Suppressor macrophage treated with lipopolysaccharide for 4 hours (primary cell): Measurements from ENCODE around the gene FAF1.
A peak's percentile ranks its signal among the peaks of the same experiment; 100 is the strongest.
"Not testable (repeated sequence)": the region's sequence is repeated elsewhere in the genome, so short reads cannot be mapped to it uniquely, and the experiment has no call there.

ENCODE experiments used
- DNase-seq: peaks from one replicate; pipeline ENCODE4 v3.0.0-alpha.2; 2020

FAF1 gene

DNA sequence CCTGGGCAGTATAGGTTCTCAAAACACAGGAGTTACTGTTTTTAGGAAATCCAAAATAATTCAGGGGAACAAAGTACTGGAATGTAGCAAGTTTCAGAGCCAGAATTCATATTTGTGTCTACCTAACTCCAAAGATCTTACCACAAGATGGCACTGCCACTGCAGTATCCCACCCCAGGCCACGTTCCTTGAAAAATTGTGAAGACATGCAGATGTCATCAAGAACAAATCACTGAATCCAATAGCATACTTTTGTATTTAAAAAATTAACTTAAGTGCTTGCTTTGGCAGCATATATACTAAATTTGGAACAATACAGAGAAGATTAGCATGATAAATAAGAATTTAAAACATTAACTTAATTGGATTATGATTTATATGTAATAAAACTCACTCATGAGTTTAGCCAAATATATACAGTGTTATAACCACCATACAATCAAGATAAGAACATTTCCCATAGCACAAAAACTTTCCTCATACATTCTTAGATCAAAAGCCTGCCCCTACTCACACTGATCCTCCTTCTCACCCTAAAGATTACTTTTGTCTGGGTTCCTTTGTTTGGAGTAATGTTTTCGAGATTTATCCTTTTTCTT is 209.9 kb downstream of the FAF1 start:
- DNase-seq = no peak

DNA sequence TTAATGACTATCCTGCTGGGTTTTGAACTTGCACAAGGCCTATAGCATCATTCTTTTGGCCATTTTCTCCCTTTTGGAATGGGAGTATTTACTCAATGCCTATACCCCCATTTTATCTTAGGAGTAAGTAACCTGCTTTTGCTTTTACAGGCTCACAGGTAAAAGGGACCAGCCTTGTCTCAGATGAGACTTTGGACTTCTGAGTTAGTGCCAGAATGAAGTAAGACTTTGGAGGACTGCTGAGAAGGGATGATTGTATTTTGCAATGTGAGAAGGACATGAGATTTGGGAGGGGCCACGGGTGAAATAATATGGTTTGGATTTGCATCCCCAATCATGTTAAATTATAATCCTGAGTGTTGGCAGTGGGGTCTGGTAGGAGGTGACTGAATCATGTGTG is 212.7 kb downstream of the FAF1 start:
- DNase-seq = no peak

DNA sequence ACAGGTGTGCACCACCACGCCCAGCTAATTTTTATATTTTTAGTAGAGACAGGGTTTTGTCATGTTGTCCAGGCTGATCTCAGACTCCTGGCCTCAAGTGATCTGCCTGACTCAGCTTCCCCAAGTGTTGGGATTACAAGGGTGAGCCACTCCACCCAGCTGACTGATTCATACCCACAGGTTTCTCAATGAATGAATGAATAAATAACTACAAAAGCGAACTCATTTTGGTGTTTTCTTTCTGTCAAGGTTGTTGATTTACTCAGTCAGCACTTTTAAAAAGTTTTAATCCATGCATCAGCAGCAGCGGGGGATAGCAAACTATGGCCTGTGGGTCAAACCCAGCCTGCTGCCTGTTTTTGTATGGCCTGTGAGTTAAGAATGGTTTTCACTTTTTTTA is 217.5 kb downstream of the FAF1 start:
- no peak for DNase-seq

DNA sequence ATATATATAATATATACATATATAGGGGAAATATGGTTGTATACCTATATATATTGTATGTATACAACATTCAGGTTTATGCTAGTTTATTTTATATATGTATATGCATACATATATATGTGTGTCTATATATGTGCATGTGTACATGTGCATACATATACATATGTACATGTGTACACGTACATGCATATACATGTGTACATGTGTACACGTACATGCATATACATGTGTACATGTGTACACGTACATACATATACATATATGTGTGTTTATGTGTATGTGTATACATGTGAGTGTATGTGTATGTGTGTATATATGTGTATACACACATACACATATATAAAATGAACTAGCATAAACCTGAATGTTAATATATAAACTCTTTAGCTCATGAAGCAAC is 220.9 kb downstream of the FAF1 start:
- no peak for DNase-seq

DNA sequence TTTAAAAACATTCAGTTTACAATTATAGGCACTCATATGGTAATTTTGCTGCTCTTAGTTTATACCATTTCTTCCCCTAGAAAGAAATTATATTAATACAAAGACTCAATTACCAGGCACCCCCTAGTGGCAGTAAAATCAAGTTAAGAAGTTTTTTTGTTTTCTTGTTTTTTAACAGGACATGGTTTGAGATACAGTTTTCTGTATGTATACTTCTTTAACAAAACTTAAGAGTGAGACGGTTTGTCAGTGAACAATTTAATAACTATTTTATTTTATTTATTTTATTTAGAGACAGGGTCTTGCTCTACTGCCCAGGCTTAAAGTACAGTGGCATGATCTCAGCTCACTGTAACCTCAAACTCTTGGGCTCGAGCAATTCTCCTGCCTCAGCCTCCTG is 224.6 kb downstream of the FAF1 start:
- DNase-seq = peak; percentile 40

GRCh38 chr1:50727578-50727977 is 232.5 kb downstream of the FAF1 start:
- not testable (repeated sequence) for DNase-seq

DNA sequence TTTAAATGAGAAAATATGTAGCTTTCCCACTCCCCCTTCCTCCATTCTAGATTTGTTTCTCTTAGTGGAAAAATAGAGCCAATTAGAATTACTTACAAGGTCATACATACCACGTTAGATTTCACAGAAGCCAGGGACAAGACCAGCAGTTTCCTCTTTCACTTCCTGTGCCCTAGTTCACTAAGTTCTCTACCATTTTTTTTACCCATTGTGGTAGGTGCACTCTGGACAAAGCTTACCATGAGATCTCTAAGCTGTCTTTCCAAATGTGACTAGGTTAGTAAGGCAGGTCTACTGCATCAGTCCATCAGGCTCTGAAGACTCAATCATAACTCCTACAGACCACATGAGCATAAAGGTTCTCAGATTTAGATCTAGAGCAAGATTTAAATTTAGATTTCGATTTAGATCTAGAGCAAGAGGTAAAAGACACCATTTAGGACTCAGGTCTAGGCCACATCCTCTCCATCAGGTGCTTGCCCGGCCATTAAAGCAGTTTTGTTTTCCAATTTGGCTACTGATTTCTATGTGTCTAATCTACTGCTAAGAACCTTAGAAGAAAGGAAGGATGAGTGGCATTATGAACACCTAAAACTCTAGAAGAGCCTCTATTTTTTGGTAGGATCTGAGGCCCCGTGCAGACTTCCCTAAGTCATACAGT is 235.3 kb downstream of the FAF1 start:
- peak; percentile 46 for DNase-seq

DNA sequence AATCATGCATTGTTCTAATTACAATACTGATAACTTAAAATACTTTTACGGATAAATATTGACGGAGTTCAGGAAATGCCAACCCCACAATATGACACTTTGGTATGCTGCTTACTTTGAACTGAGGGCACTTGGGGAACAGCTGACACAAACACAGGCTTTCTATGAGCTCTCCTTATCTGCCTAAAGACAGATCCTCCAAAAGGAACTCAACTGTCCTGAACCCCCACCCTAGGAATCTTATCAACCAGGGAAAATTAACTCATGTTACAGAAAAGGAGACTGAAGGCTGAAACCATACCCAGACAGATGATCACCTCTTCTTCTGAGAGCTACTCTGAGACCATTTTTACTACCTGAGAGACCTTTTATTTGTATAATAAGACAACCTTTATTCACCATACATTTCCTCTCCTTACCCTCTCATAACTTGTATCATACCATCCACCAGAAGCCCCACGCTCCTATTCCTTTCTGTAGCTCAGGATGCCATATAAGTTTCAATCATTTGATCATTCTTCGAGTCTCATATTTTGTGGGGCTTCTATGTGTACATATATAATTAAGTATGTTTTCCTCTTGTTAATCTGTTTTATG is 239.5 kb downstream of the FAF1 start:
- DNase-seq = no peak

- DNase-seq = no peak
Observed at GRCh38 chr1:50719126-50719525, 240.9 kb downstream of the FAF1 start.

- DNase-seq = no peak
Observed at GRCh38 chr1:50717327-50717726, 242.7 kb downstream of the FAF1 start.

DNA sequence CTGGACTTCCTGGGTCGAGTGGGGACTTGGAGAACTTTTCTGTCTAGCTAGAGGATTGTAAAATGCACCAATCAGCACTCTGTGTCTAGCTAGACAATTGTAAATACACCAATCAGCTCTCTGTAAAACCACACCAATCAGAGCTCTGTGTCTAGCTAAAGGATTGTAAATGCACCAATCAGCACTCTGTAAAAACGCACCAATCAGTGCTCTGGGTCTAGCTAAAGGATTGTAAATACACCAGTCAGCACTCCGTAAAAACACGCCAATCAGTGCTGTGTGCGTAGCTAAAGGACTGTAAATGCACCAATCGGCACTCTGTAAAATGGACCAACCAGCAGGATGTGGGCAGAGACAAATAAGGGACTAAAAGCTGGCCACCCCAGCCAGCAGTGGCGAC is 243.6 kb downstream of the FAF1 start:
- not testable (repeated sequence) for DNase-seq

- no peak for DNase-seq
Observed at GRCh38 chr1:50710099-50710498, 250.0 kb downstream of the FAF1 start.

DNA sequence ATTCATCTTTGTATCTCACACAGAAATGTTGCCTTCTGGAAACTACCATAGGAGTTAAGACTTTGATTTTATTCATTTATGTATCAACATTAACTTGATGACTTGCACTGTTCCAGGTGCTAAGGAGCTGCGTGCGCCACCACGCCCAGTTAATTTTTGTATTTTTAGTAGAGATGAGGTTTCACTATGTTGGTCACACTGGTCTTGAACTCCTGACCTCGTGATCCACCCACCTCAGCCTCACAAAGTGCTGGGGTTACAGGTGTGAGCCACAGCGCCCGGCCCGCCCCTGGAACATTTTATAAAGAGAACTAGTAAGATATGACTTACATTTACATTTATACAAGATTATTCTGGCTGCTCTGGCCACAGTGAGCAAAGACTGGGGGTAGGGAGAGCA is 252.2 kb downstream of the FAF1 start:
- DNase-seq = no peak

DNA sequence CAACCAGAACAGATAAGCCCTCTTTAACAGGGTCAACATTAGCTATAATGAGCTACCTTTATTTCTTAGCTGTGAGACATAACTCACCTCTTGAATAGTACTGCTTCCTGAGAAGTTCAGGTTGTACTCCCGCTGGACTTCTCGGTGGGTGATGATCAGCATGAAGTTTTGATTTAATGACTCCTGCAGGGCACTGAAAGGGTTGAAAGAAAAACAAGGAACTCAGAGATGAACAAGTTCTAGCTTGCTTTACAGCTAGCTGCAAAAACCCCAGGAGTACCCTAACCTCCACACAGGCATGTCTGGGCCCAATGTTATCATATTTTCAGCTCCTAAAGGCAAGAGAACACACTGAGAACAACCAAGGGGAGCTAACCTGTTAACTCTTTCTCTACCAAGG is 254.4 kb downstream of the FAF1 start:
- DNase-seq = no peak

DNA sequence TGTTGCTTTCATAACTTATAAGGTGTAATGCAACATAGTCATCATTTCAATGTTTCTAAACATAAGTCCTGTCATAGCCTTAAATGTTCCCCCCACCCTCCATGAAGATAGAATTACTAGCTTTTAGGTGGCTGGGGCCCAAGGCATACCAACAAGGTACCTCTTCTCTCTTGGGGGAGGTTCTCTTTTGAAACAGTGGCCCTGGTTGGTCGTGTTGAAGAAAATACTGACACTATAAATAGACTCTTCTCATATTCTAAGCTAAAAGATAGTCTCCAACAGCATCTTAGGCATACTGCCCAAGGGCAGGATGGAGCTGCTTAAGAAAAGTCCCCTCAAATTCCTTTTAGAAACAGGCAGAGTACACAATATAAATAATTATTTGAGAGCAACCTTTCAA is 255.0 kb downstream of the FAF1 start:
- DNase-seq = no peak

GRCh38 chr1:50704126-50704525 is 255.9 kb downstream of the FAF1 start:
- DNase-seq = peak; percentile 32

DNA sequence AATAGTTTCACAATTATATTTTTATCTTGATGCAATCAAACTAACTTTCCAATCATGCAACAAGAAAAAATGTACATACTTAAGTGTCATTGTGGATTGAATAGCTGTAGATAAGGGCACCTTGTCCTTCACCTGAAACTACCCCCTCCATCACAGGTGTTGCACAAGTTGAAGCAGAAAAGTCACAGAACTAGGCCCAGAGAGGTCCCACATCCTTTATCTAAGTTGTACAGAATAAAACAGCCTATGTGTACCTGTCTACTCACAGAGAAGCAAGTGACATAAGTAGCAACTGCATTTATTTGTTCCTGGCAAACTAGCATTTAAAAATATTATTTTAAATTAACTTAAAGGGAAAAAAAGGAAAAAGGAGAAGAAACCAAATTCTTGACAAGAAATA is 256.8 kb downstream of the FAF1 start:
- no peak for DNase-seq

- no peak for DNase-seq
Observed at GRCh38 chr1:50702395-50702794, 257.7 kb downstream of the FAF1 start.

DNA sequence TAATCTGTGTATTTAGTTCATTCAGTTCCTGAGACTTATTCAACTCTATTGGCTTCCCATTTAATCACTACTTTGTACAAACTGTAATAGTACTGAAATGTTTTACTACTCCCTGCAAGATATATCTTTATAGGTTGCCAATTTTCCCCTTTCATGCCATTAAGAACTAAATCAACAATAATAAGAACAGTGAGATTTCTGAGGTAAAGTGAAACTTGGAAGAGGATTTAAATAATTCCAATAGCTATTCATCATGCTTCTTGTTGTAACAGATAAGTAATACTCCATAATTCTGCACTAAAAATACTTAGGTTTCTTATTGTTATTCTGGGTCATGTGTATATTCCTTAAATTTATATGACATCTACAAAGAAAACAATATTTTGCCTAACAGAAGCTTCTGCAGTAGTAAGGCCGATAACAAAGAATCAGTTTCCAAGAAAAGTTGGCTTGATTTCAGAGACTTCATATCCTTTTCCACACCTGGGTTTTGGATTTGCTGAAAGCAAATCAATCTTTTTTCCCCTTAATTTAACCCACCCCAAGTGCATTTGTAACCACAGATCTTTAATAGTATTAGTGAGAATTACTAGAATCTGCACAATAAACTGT is 258.3 kb downstream of the FAF1 start:
- DNase-seq = no peak

GRCh38 chr1:50700621-50701020 is 259.4 kb downstream of the FAF1 start:
- DNase-seq = no peak

GRCh38 chr1:50700214-50700613 is 259.9 kb downstream of the FAF1 start:
- no peak for DNase-seq

GRCh38 chr1:50699795-50700194 is 260.3 kb downstream of the FAF1 start:
- DNase-seq = no peak

GRCh38 chr1:50697440-50698421 is 262.3 kb downstream of the FAF1 start:
- no peak for DNase-seq
